GM19023 (cell line): Measurements from ENCODE around the gene FKBP11.

Source experiments
- ATAC-seq: cut with Tn5 transposase; IDR thresholded peaks from one replicate; pipeline ENCODE4 v1.9.1; 2021; ENCODE audit warnings: mild to moderate bottlenecking, moderate library complexity; ENCODE audit not compliant: unreplicated experiment

FKBP11 gene

GRCh38 chr12:48956279-48957140 lies 31.2 kb upstream of the FKBP11 start:
- ATAC-seq: peak; percentile 17

DNA sequence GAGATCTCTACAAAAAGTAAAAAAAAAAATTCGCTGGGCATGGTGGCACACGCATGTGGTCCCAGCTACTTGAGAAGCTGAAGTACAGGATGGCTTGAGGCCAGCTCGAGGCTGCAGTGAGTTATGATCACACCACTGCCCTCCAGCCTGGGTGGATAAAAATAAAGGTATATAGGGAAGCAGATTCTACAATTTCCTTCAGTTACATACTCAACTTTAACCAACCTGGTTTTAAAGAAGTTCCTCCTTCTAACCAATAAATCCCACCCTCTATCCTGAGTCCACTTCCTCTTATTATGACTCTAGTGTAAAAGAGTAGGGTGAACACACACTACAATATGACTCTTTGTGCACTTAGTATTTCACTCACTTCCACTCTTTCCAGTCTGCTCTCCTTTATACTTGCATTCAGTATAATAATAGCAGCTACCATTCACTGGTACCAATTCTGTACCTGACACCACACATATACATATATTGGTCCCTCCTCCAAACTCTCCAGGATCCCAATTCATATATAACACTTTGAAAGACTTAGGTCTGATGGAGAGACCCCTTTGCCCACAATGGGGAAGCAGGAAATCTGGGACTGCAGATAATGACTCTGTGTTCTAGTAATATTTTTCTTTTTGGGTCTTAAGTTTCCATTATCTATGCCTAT lies 29.7 kb upstream of the FKBP11 start:
- ATAC-seq: no peak

DNA sequence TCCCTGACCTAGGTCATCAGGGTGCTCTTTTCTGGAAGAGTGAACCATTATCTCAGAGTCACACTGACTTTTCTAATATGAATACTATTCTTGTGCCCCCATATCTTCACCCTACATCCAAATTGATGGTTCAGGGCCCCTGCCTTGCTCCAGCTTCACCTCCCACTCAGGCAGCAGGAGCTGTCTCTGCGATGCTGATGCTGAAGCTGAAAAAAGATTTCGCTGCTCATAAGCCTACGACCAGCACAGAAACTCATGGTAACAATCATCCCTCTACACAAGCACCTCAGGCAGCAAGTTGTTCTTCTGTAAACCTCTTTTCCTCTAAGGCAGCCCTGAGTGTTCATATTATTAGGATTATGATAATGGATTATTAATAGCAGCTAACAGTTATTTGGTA lies 28.8 kb upstream of the FKBP11 start:
- ATAC-seq: no peak

GRCh38 chr12:48952691-48953090 lies 27.4 kb upstream of the FKBP11 start:
- ATAC-seq: no peak

DNA sequence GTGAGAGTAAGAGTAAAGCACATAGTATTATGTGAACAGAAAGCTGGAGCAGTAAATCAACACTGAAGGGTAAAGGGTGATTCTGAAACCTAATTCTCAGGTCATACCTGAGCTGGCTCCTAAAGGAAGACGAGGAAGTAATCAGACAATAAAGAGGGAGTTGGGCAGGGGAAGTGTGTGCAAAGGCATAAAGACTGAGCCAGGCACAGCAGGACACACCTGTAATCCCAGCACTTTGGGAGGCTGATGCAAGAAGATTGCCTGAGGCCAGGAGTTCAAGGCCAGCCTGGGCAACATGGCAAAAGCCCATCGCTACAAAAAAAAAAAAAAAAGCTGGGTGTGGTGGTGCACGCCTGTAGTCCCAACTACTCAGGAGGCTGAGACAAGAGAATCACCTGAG lies 22.4 kb upstream of the FKBP11 start:
- ATAC-seq: no peak

GRCh38 chr12:48946943-48947342 lies 21.7 kb upstream of the FKBP11 start:
- no peak for ATAC-seq

GRCh38 chr12:48946205-48946604 lies 20.9 kb upstream of the FKBP11 start:
- ATAC-seq: no peak

GRCh38 chr12:48943221-48943620 lies 17.9 kb upstream of the FKBP11 start:
- ATAC-seq: no peak

DNA sequence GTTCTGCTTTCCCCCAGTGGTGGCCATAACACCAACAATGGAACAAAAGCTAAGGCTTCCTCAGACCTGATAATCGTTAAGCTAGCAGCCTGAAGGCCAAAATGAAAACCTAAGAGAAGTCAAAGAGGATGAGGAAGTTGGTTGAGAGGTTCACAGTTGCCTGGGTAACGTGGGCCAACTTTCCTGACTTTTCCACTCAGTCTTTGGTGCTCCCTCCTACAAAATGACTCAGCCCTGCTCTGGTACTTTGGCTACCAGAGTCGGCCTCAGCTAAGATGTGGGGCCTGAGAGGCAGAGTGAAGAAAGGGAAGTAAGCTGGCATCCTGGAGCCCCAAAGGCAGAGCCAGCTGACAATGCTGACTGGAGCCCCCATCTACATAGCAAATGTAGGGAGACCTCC lies 14.9 kb upstream of the FKBP11 start:
- ATAC-seq: no peak

DNA sequence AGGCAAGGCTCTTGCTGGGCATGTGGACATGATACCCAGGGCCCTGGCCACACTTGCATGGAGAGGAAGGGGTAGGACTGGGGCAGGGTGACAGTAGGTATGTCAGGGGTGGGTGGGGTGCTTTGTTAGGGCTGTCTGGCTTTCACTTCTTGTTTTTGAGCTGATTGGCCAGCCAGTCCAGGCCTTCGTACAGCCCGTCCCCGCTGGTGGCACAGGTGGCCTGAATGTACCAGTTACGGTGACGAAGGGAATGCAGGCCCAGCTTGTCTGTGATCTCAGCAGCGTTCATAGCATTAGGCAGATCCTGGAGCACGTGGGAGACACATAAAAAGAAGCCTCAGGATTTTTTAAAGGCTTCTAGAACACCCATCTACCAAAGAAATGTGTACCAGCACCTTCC lies 13.5 kb upstream of the FKBP11 start:
- no peak for ATAC-seq

DNA sequence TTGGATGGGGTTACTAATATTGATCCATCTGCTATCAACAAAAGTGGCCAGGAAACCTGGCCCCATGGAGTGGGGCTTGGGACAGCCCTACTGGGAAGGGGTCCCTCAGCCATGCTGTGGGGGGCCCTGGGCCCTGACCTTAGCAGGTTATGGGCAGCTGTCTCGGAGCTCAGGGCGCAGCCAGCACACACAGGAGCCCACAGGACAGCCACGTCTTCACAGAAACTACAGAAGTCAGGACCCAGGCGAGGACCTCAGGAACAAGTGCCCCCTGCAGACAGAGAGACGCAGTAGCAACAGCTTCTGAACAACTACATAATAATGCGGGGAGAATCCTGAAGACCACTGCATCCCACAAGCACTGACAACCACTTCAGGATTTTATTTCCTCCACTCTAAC lies 11.9 kb upstream of the FKBP11 start:
- ATAC-seq: no peak

DNA sequence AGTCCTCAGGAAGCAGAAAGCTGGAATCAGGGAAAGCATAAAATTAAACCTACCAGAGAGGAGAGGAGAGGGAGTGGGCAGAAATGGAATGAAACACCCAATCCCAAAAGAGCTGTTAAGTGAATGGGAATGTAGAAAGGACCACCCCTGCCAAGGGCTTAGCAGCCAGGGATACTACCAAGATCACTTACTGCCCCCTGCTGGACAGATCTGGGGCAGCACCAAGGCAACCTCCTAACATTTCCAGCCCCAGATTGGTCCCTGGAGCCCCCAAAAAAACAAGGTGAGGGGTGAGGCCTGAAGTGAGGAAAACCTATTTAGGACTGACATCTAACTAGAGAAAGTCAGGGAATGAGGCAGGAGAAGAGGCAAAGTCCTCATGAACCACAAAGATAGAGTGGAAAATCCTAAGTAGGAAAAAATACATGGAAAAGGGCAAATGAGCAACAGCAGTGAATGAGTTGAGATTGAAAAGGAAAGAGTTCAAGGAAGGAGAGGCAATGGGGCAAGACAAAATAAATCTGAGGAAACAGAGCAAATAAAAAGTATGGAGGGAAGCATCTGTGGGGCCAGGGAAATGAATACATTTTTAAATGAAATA lies 11.2 kb upstream of the FKBP11 start:
- ATAC-seq: no peak

DNA sequence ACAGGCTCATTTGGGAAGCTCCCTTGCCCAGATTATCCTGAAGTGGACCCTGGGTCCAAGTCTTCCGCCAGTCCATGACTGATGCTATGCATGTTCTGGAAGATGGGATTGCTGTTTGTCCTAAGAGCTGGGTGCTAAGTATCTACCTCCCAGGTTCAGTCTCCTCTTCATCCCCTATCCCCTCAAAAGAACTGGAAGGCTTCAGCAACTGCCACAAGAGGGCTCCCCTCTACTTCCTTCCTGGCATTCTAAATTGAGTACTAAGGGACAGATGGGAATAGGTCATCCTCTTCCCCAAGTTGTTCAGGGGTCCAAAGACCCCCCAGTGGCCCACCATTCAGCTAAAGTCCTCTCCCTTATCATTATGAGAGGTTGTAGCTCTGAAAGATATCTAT lies 9.0 kb upstream of the FKBP11 start:
- no peak for ATAC-seq

DNA sequence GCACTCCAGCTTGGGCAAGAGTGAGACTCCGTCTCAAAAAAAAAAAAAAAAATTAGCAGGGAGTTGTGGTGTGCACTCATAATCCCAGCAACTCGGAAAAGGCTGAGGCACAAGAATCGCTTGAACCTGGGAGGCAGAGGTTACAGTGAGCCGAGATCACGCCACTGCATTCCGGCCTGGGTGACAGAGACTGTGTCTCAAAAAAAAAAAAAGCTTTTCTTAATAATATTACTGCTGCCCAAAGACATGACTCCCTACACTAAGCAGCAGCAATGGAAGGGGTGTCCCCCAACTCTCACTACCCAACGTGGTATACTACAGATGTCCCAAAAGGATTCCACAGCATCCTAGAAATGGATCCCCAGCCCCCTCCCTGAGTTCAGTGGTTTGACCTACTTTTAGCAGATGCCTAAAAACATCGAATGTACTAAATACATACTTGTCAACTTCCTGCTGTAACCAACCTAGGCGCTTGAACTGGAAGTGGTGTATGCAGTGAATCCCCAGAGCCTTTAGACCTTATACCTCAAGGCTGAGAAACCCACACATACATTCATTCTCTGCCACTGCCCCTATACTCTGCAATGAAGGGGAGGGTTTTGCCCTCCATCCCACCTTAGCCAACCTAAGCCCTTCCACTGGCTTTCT lies 8.5 kb upstream of the FKBP11 start:
- no peak for ATAC-seq

DNA sequence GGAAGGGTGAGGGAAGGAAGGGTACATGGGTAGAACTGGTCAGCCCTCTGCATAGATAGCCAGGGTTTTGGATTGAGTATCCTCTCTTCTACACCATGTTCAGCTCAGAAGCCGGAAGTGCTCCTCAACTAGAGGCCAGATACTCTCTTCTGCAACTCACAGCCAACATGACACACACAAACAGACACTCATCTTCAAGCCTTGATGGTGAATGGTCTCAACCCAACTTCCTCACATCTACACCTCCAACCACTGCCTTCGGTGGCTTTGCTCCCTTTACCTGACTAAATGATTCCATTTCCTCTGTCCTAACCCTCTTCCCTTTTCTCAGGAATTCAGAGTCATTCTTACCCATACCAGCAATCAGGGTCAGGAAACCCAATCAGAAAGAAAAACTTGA lies 7.6 kb upstream of the FKBP11 start:
- ATAC-seq: no peak

- ATAC-seq: no peak
Observed at GRCh38 chr12:48930475-48930874, 5.2 kb upstream of the FKBP11 start.

DNA sequence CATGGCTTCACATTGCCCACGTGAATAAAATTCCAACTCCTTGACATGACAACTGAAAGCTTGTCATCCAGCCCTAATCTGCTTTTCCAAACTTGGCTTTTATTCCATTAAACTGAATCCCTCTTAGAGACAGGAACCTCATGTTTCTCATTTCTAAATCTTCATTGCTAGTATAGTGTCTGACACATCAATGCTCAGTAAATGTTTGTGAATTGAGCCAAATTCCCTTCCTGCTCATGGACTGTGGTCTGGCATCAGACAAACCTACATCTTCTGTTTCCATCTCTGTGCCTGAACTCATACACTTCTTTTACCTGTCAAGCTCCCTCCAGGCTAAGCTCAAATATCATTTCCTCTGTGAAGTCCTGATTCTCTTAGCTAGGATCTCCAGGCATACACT lies 4.3 kb upstream of the FKBP11 start:
- no peak for ATAC-seq

GRCh38 chr12:48927261-48927660 lies 2.0 kb upstream of the FKBP11 start:
- no peak for ATAC-seq

GRCh38 chr12:48924617-48925303 lies 532 bp downstream of the FKBP11 start:
- peak; percentile 88 for ATAC-seq

- ATAC-seq: no peak
Observed at GRCh38 chr12:48923117-48923516, 2.2 kb downstream of the FKBP11 start.
